Measurements from ENCODE around the gene NSD1.
A peak's percentile ranks its signal among the peaks of the same experiment; 100 is the strongest.
"Not testable (repeated sequence)": the region's sequence is repeated elsewhere in the genome, so short reads cannot be mapped to it uniquely, and the experiment has no call there.

Gene NSD1

GRCh38 chr5:177332031-177332895 lies 198.7 kb downstream of the NSD1 start:
- DNase-seq, result no peak

DNA sequence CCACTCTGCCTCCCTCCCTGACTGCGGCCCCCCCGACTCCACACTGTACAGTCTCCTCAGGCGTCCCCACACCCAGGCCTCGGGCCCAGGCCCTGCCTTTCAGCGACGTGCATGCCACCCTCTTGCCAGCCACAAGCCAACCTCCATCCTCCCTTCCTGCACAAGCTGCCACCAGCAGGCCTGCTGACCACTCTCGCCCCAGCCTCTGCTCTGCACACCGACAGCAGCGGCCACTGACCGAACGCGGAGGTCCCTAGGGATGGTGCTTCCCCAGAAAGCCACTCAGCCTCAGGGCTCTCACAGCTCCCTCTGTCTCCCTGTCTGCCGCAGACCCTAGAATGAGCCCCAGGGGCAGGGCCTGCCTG lies 199.3 kb downstream of the NSD1 start:
- DNase-seq, result no peak

- no peak for DNase-seq
Measured at GRCh38 chr5:177333420-177334154, 200.0 kb downstream of the NSD1 start.

DNA sequence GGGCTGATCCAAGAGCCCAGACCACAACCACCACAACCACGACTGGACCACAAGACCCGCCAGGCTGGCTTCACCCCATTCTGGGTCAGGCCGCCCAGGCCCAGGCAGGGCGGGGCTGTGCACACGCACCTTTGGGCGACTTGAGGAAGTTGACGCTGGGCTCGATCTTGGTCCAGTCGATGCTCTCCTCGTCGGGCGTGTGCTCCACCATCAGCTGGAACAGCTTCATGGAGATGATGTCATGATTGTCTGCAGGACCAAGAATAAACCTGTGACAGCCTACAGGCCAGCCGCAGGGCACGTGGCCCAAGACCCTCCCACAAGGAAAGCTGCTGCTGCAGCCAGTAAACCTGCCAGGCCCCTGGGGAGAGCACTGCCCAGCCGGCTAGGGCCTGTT lies 200.6 kb downstream of the NSD1 start:
- no peak for DNase-seq

DNA sequence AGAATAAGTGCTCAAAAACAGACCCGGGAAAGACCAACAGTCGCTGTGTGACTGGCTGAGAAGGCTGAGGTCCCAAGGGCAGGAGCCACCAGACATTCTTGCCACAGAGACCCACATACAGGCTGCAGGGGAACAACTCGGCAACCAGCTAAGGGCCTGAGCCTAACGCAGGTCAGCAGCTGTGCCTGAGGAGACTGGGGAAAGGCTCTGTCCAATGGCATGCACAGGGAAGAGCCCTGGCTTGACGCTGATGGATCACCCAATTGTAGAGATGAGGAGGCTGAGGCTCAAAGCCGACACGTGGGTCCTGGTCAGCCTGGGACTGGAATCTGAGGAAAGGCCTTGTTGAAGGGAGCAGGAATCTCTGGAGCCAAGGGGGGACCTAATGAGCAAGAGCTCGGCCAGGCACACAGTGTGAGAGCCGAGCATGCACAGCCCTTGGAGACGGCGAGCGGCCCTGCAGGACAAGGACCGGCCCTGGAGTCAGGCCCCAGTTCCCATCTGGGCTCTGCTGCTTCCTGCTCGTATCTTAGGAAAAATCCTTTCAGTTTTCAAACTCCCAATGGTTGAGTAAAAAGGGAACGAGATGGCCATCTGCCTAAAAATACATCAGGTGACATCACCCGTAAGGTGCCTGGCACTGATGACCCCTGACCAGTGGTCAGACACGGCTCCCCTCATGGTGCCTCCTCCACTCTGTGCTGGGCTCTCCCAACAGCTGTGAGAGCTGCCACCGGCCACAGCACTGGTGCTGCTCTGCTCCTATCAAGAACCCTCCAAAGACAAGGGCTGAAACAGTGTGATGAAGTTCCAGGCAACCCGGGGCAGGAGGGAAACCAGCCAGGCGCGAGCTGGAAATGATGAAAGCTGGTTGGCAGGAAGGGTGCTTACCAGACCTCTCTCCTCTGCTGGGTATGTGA lies 201.5 kb downstream of the NSD1 start:
- no peak for DNase-seq

- DNase-seq, result no peak
Measured at GRCh38 chr5:177335701-177336065, 202.1 kb downstream of the NSD1 start.

- DNase-seq, result peak; percentile 69
Measured at GRCh38 chr5:177336112-177336511, 202.5 kb downstream of the NSD1 start.

- DNase-seq, result no peak
Measured at GRCh38 chr5:177336603-177337494, 203.3 kb downstream of the NSD1 start.

- DNase-seq, result no peak
Measured at GRCh38 chr5:177338251-177339106, 204.9 kb downstream of the NSD1 start.

DNA sequence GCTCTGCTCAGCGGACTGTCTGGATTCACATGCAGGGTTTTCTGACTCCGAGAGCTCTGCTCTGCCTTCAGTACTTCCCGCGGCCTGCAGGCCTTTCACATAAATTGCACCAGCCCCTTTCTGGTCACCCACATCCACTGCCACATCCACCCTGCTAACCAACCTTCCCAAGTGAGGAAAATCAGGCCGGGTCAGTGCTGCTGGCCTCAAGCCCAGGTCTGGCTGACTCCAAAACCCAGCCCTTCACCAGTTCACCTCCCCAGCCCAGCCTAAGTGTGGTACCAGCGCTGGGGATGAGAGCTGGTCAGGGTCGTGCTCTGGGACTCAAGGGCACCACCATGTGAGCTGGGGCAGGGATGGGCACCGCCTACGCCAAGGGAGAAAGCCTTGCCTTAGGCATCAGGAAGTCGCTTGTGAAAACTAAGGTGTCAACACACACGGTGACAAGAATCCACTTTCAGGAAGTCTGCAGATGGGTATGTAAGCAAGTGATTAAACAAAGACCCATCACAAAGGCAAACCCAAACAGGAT lies 205.6 kb downstream of the NSD1 start:
- DNase-seq, result peak; percentile 66

DNA sequence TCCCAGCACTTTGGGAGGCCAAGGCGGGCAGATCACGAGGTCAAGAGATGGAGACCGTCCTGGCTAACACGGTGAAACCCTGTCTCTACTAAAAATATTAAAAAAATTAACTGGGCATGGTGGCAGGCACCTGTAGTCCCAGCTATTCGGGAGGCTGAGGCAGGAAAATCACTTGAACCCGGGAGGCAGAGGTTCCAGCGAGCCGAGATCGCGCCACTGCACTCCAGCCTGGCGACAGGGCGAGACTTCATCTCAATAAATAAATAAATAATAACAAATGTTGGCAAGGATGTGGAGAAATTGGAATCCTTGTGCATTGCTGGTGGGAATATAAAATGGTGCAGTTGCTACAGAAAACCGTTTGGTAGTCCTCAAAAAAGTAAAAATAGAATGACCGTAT lies 209.4 kb downstream of the NSD1 start:
- not testable (repeated sequence) for DNase-seq

DNA sequence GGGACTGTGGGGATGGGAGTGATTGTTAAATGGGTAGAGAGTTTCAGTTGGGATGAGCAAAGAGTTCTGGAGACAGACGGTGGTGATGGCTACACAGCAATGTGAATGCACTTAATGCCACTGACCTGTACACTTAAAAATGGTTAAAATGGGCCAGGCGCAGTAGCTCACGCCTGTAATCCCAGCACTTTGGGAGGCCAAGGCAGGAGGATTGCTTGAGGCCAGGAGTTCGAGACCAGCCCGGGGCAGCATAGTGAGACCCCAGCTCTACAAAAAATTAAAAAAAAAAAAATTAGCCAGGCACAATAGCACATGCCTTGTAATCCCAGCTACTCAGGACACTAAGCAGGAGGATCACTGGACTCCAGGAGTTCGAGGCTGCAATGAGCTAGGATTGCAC lies 210.2 kb downstream of the NSD1 start:
- no peak for DNase-seq

DNA sequence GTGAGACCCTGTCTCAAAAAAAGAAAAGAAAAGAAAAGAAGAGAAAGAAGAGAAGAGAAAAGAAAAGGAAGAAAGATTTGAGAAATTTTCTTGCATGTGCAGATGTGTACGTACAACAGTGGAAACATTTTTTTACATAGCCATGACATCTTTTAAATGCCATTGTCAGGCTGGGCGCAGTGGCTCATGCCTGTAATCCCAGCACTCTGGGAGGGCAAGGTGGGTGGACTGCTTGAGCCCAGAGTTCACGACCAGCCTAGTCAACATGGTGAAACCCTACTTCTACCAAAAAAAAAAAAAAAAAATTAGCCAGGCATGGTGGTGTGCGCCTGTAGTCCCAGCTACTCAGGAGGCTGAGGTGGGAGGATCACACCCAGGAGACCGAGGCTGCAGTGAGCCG lies 211.3 kb downstream of the NSD1 start:
- no peak for DNase-seq

DNA sequence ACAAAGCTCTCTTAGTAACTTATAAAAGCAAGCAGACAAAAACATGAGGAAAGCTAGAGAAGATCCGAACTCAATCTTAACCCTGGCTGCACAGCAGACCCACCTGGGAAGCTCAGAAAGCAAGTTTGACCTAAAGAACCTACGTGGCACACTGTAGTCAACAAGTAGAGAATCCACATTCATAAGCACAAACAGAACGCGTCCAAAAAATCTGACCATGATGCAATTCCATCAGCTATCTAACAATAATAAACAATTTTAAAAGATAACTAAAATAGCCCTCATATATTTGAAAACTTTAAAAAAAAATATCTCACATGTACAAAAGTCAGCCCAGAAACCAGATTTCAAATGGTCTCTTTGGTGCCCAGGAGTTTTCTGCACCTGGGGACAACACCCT lies 213.2 kb downstream of the NSD1 start:
- no peak for DNase-seq

DNA sequence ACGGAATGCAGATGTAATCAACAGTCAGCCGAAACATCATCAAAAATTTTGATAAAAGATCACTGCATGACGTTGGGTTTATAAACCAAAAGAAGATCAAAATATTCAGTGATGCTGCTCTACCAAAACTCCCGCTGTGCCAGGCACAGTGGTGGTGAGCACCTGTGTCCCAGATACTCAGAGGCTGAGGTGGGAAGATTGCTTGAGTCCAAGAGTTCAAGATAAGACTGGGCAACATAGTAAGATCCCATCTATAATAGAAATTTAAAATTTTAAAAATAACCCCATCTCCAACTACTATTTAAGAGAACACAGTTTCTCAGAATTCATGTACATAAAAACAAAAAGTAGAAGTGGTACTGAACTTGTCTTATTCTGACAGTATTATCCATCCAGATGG lies 214.1 kb downstream of the NSD1 start:
- no peak for DNase-seq

DNA sequence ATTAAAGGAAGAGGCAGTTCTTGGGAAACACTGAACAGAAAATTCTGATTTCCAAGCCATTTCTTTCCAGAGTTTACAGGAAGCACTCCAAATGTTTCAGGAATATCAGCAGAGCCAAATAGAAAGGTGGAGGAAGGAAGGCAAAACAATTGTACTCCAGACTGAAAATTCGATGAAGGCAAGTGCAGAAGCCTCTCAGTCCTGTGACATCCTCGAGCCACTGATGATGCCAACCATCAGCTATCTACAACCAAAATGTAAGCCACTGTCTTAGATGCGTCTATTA lies 215.7 kb downstream of the NSD1 start:
- DNase-seq, result no peak

DNA sequence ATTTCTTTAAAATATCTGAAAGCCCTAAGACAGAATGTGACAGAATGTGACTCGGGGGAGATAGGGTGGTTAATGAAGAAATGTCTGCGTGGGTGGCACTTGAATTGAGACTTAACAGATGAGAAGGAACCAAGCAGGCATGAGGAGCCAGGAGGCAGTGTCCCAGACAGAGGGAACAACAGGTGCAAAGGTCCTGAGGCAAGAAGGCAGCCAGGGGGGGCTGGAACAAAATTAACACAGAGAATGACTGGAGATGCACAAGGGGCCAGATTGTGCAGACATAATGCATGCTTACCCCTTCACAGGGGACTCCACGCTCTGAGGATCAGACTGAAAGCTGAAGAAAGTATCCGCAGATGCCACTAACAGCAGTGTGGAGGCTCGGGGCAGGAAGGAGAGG lies 216.2 kb downstream of the NSD1 start:
- DNase-seq, result no peak

Measured in DMS53 (cell line).